Measurements from ENCODE around the gene ARHGEF16.

The ARHGEF16 gene

GRCh38 chr1:3434406-3435110 lies 19.9 kb upstream of the ARHGEF16 start:
- Histone ChIP-seq H3K27ac (ENCODE audit: low read length) (no peak overlapping the region), H3K9me2 (replicated peaks; ENCODE audit: insufficient read depth, low read length) (no peaks in the 10 kb centered on the region), H3F3A (ENCODE audit: insufficient read depth, low read length) (no peaks in the 10 kb centered on the region), H3K9ac (ENCODE audit: low read length) (no peak overlapping the region), H4K20me1 (ENCODE audit: insufficient read depth, low read length) (no peaks in the 10 kb centered on the region), H2AFZ (ENCODE audit: low read length) (no peak overlapping the region), H3K27me3 (replicated peaks; ENCODE audit: insufficient read depth, low read length) (peaks cover 93% of the 10 kb centered on the region), H3K4me3 (ENCODE audit: low read length) (no peak overlapping the region), H3K4me2 (ENCODE audit: low read depth, low read length) (no peak overlapping the region), H3K4me1 (ENCODE audit: low read length) (no peaks in the 10 kb centered on the region), H3K9me3 (replicated peaks; ENCODE audit: insufficient read depth, low read length) (no peaks in the 10 kb centered on the region), H3K79me2 (ENCODE audit: low read length) (no peaks in the 10 kb centered on the region), H3K36me3 (replicated peaks; ENCODE audit: insufficient read depth, low read length) (no peaks in the 10 kb centered on the region)
- no peak for DNase-seq
- no peak for TF ChIP-seq EZH2phosphoT487 (IDR thresholded peaks at IDR 0.05; ENCODE audit: low read length)
- no peak for TF ChIP-seq CTCF (IDR thresholded peaks at IDR 0.05; ENCODE audit: low read length)
- TF ChIP-seq EZH2 (optimal IDR thresholded peaks at IDR 0.05; ENCODE audit: low read depth, low read length), result no peak

GRCh38 chr1:3435666-3436065 lies 18.8 kb upstream of the ARHGEF16 start:
- H3K9me3 ChIP-seq (replicated peaks; ENCODE audit: insufficient read depth, low read length), result no peaks in the 10 kb centered on the region
- peaks cover 94% of the 10 kb centered on the region for H3K27me3 ChIP-seq (replicated peaks; ENCODE audit: insufficient read depth, low read length)
- H3K9me2 ChIP-seq (replicated peaks; ENCODE audit: insufficient read depth, low read length), result no peaks in the 10 kb centered on the region
- TF ChIP-seq EZH2 (optimal IDR thresholded peaks at IDR 0.05; ENCODE audit: low read depth, low read length), result no peak
- TF ChIP-seq EZH2phosphoT487 (IDR thresholded peaks at IDR 0.05; ENCODE audit: low read length), result no peak
- TF ChIP-seq CTCF (IDR thresholded peaks at IDR 0.05; ENCODE audit: low read length), result no peak
- no peak for DNase-seq
- H3K36me3 ChIP-seq (replicated peaks; ENCODE audit: insufficient read depth, low read length), result no peaks in the 10 kb centered on the region
- no peaks in the 10 kb centered on the region for H3K4me1 ChIP-seq (ENCODE audit: low read length)
- H2AFZ ChIP-seq (ENCODE audit: low read length), result no peak overlapping the region
- H3K4me2 ChIP-seq (ENCODE audit: low read depth, low read length), result no peak overlapping the region
- H4K20me1 ChIP-seq (ENCODE audit: insufficient read depth, low read length), result no peaks in the 10 kb centered on the region
- H3K27ac ChIP-seq (ENCODE audit: low read length), result no peak overlapping the region
- H3K79me2 ChIP-seq (ENCODE audit: low read length), result no peaks in the 10 kb centered on the region
- H3K9ac ChIP-seq (ENCODE audit: low read length), result no peak overlapping the region
- H3F3A ChIP-seq (ENCODE audit: insufficient read depth, low read length), result no peaks in the 10 kb centered on the region
- no peak overlapping the region for H3K4me3 ChIP-seq (ENCODE audit: low read length)

- Histone ChIP-seq H3K9me3 (replicated peaks; ENCODE audit: insufficient read depth, low read length) (no peaks in the 10 kb centered on the region), H3K4me2 (ENCODE audit: low read depth, low read length) (no peak overlapping the region), H3K36me3 (replicated peaks; ENCODE audit: insufficient read depth, low read length) (no peaks in the 10 kb centered on the region), H3K27ac (ENCODE audit: low read length) (no peak overlapping the region), H3K79me2 (ENCODE audit: low read length) (no peaks in the 10 kb centered on the region), H3K27me3 (replicated peaks; ENCODE audit: insufficient read depth, low read length) (peaks cover 97% of the 10 kb centered on the region), H3F3A (ENCODE audit: insufficient read depth, low read length) (no peaks in the 10 kb centered on the region), H3K4me1 (ENCODE audit: low read length) (no peaks in the 10 kb centered on the region), H3K9ac (ENCODE audit: low read length) (no peak overlapping the region), H3K9me2 (replicated peaks; ENCODE audit: insufficient read depth, low read length) (no peaks in the 10 kb centered on the region), H4K20me1 (ENCODE audit: insufficient read depth, low read length) (no peaks in the 10 kb centered on the region), H3K4me3 (ENCODE audit: low read length) (no peak overlapping the region), H2AFZ (ENCODE audit: low read length) (no peak overlapping the region)
- no peak for TF ChIP-seq EZH2 (optimal IDR thresholded peaks at IDR 0.05; ENCODE audit: low read depth, low read length)
- no peak for TF ChIP-seq CTCF (IDR thresholded peaks at IDR 0.05; ENCODE audit: low read length)
- TF ChIP-seq EZH2phosphoT487 (IDR thresholded peaks at IDR 0.05; ENCODE audit: low read length), result no peak
- no peak for DNase-seq
Measured at GRCh38 chr1:3436451-3436850, 18.0 kb upstream of the ARHGEF16 start.
